Vagina (tissue), 2 donors: ENCODE data around the gene GCG.

ENCODE experiments used
- POLR2AphosphoS5 ChIP-seq, 2 donors: sonication (generic); formaldehyde crosslinking; IDR thresholded peaks; one replicate each; pipeline ENCODE4 v1.9.0; 2017; ENCODE audit warnings: antibody characterized with exemption in 2 of 2, mild to moderate bottlenecking in 2 of 2, low read depth in 1 of 2; ENCODE audit not compliant: insufficient read depth in 1 of 2
- TF ChIP-seq, protein P1 (sequence below), 3 experiments: fragments of 450-650 bp in 2 of 3; fragments of 200-600 bp in 1 of 3; sonication (generic) in 1 of 3; IDR thresholded peaks; one replicate each; pipeline ENCODE4 v1.5.1; 2017 to 2019; ENCODE audit warnings: antibody characterized with exemption in 3 of 3, mild to moderate bottlenecking in 2 of 3, moderate library complexity in 2 of 3

DNA sequence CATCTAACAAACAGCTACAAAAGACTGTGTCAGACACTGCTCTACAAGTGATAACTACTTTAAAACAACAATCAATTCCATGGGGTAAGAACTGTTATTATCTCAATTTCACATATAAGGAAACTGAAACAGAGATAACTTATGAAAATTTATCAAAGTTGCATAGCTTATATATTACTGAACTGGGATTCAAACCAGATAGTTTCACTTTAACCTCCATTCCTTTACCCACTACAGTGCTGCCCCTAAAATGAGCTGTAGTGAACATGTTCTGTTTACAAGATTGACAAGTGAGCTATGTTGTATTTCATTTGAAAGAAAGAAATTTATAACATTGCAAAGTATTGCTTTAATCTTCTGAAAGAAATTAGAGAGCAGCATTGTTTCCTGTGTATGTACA, 14.1 kb upstream of the GCG start:
- TF ChIP-seq, protein P1, sequence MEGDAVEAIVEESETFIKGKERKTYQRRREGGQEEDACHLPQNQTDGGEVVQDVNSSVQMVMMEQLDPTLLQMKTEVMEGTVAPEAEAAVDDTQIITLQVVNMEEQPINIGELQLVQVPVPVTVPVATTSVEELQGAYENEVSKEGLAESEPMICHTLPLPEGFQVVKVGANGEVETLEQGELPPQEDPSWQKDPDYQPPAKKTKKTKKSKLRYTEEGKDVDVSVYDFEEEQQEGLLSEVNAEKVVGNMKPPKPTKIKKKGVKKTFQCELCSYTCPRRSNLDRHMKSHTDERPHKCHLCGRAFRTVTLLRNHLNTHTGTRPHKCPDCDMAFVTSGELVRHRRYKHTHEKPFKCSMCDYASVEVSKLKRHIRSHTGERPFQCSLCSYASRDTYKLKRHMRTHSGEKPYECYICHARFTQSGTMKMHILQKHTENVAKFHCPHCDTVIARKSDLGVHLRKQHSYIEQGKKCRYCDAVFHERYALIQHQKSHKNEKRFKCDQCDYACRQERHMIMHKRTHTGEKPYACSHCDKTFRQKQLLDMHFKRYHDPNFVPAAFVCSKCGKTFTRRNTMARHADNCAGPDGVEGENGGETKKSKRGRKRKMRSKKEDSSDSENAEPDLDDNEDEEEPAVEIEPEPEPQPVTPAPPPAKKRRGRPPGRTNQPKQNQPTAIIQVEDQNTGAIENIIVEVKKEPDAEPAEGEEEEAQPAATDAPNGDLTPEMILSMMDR (IDR thresholded peaks at IDR 0.05) = no peak
- no peak for TF ChIP-seq POLR2AphosphoS5 (IDR thresholded peaks at IDR 0.05; ENCODE audit: insufficient read depth in 1 of 2, low read depth in 1 of 2)
